Transverse colon (tissue), 4 donors: ENCODE measurements around the gene CYTIP.

Experiments
- EP300 ChIP-seq: sonication (generic); formaldehyde crosslinking; IDR thresholded peaks from one replicate; pipeline ENCODE4 v1.6.1; 2017; ENCODE audit warnings: antibody characterized with exemption, low read depth
- POLR2AphosphoS5 ChIP-seq, 3 donors: sonication (generic); formaldehyde crosslinking; IDR thresholded peaks; one replicate each; pipeline ENCODE4 v1.6.1; 2016; ENCODE audit warnings: antibody characterized with exemption in 3 of 3
- TF ChIP-seq, protein P1 (sequence below), 5 experiments: fragments of 200-600 bp in 3 of 5; fragments of 450-650 bp in 2 of 5; sonication (generic) in 3 of 5; IDR thresholded peaks; 1 replicate in 2 of 5; 2 replicates in 3 of 5; pipeline ENCODE4 v1.5.1; 2016 to 2017; ENCODE audit warnings: antibody characterized with exemption in 5 of 5, inconsistent platforms in 3 of 5, mild to moderate bottlenecking in 2 of 5, moderate library complexity in 1 of 5

DNA sequence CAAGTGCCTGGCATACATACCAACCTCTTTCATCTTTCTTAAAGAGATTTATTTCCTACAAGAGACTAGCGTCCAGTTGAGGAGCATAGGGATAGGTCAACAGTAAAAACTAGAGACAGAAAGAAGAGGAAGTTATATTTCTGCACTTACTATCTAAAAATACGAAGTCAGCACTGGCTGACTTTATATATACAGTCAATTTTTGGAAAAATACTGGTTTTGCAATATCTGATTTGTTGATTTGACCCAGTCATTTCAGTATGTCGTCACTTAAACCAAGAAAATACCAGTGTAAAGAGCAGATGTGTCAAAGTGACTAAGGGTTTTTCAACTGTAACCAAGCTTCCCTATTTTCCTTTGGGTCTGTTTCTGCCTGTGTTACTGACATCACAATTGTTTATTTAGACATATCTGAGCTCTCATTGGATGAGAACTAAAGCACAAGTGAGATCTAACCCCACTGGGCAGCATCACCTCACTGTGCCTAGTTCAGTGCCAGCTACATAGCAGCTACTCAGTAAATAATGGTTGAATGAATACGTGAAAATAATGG lies 23.0 kb downstream of the CYTIP start:
- TF ChIP-seq POLR2AphosphoS5 (IDR thresholded peaks at IDR 0.05) (peak in 1 of 3 donors; percentile 12), EP300 (no peak)
- TF ChIP-seq, protein P1, sequence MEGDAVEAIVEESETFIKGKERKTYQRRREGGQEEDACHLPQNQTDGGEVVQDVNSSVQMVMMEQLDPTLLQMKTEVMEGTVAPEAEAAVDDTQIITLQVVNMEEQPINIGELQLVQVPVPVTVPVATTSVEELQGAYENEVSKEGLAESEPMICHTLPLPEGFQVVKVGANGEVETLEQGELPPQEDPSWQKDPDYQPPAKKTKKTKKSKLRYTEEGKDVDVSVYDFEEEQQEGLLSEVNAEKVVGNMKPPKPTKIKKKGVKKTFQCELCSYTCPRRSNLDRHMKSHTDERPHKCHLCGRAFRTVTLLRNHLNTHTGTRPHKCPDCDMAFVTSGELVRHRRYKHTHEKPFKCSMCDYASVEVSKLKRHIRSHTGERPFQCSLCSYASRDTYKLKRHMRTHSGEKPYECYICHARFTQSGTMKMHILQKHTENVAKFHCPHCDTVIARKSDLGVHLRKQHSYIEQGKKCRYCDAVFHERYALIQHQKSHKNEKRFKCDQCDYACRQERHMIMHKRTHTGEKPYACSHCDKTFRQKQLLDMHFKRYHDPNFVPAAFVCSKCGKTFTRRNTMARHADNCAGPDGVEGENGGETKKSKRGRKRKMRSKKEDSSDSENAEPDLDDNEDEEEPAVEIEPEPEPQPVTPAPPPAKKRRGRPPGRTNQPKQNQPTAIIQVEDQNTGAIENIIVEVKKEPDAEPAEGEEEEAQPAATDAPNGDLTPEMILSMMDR (IDR thresholded peaks at IDR 0.05): no peak
